A673 (cell line): ENCODE data around the gene ANKRD44.

Experiments used
- CTCF ChIP-seq: fragments of 300-800, 200-600 bp; sonication (generic); conservative IDR thresholded peaks from 2 replicates; pipeline ENCODE4 v1.5.1; 2017; ENCODE audit warnings: low read depth, mild to moderate bottlenecking, antibody characterized with exemption, low read length, moderate library complexity, mixed read lengths
- EZH2 ChIP-seq: fragments of 200-600 bp; sonication (generic); IDR thresholded peaks from 2 replicates; pipeline ENCODE4 v1.6.1; 2017; ENCODE audit warnings: borderline replicate concordance, low read depth, mild to moderate bottlenecking, mixed read lengths, antibody characterized with exemption, low read length; ENCODE audit not compliant: poor library complexity, severe bottlenecking

GRCh38 chr2:197124639-197125390 lies 185.8 kb downstream of the ANKRD44 start:
- TF ChIP-seq CTCF = no peak
- no peak for TF ChIP-seq EZH2
